GM19351 (cell line): ENCODE measurements around the gene JDP2.

Experiments used
- ATAC-seq: cut with Tn5 transposase; IDR thresholded peaks from one replicate; pipeline ENCODE4 v1.9.1; 2021; ENCODE audit warnings: mild to moderate bottlenecking, moderate library complexity; ENCODE audit not compliant: unreplicated experiment

Gene JDP2

DNA sequence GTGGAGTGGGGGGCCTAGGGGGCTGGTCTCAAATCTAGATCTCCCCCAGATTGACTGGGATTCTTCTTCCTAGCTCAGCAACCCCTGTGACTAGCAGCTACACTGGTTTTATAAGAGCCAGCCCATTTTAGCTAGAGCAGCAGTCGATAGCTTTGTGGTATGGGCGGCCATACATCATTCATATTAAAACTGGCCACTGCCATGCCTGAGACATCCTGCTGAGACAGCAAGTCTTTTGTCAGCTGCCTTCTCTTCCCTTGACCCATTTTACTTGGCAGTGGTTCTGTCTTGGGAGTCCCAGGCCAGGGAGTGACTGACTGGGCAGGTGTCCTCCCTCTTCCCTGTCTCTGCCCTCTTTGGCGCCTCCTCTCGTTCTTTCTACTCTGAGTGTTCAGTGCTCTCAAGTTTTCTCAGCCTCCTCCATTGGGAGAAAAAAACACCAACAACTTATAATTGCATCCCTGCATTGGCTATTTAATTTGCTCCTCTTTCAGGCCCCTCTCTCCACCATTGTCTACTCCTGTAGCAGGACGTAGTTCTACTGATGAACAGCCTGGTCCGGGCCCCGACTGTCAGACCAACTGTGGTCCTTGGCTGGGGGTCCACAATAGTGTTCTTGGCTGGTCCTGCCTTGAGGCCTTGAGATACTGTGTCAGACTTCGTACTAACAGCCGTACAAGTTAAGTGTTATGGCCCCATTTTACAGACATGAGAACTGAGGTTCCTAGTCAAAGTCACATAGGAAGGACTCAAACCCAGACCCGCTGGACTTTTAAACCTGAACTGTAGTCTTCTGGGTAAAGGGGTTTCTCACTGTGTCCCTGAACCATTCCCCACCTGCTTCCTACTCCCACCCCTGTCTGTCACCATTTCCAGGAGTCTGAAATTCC, 18.3 kb upstream of the JDP2 start:
- ATAC-seq, result no peak

DNA sequence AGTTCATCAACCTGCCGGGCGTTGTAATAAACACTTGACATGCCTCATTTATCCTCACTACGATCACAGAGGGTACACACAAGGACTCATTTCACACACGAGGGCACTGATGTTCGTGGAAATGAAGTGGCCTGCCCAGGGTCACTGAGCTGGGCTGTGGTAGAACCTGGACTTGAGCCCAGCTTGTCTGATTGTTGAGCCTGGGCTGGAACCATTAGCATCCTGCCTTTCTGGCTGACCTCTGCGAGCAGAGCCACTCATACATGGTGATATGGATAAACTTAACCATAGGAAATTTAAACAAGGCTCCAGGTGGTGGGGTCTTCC, 16.6 kb upstream of the JDP2 start:
- ATAC-seq, result no peak

DNA sequence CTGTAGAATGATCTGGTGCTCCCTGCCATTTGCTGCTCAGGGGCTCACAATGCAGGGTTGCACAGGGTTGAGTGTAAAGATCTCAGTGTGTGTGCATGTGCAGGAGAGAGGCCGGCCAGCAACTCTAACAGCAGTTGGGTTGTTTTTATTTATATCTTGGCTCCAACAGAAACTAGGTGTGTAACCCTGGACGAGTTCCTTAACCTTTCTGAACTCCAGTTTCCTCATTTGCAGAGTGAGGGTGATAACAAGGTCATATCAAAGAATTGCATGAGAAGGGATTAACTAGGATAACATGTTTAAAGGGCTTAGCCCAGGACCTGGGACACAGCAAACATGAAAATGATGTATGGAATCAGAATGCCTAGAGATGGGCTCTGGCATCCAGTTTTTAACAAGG, 14.8 kb upstream of the JDP2 start:
- ATAC-seq, result no peak

DNA sequence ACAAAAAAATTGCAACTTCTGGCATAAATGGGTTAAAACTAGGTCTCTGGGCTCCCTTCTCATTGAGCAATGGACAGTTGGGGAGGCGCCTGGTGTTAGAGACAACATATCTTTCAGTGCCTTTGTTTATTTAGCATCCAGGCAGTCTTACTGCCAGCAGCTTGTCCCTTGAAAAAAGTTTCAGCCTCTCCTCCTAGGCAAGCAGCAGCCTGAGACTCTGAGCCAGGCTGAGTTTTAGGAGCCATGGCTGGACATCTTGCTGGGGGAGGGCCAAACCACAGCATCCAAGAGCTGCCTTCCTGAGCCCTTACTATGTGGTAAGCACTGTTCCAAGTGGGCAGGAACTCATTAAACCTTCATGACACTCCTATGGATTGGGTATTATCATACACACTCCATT, 10.1 kb upstream of the JDP2 start:
- ATAC-seq, result no peak

DNA sequence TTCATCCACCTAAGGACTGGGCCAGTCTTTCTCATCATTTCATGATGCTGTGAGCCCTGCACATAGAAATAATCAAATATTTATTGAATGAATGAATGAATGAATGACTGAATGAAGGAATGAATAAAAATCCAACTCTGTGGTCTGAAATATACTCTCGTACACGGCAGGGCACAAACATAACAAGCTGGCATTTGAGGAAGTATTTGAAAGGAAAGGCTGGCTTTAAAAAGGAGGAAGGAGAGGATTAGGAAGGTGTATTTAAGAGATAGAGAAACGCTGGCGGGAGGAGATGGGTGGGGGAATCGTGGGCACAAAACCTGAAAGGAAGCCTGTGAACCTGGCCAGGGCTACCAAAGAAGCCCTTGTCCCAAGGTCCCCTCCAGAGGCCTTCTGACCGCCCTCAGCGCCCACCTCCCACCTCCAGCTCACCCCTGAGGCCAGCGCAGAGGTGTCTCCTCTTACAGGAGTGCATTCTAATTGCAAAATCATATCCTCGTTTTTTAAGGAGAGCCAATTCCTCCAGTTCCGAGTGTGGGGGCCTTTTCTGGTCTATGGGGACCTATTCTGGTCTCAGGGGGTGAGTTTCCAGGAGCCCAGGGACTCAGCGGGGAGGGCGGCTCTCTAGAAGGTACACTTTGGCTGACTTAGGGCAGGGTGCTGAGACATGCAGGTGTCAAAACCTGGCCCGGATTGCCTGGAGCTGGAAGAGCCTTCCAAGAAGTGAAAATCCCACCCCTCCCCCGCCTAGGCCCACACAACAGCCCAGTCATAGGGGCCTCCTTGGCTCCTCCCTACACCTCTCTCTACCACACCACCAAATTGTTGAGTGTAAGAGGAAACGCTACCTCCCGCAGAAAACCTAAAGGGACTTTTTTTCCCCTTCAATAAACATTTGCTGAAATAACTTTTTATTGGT, 8.7 kb upstream of the JDP2 start:
- ATAC-seq, result peak; percentile 88

DNA sequence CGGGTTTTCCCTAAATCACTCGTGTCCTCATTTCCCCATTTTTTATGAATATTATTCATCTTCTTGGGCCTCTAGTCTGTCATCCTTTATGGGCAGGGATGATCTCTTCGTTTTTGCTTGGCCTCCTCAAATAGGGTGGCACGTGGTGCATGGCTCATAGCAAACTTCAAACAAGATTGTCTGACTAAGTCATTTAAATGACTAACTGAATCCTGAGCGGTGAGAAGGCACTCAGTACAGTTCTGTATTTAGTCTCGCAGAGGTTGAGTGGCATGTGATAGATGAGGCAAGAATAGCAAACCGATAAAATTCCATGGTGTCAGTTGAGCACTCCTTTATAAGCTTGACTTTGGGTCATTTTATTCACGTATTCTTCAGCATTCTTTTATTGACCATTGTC, 5.7 kb upstream of the JDP2 start:
- ATAC-seq, result no peak

DNA sequence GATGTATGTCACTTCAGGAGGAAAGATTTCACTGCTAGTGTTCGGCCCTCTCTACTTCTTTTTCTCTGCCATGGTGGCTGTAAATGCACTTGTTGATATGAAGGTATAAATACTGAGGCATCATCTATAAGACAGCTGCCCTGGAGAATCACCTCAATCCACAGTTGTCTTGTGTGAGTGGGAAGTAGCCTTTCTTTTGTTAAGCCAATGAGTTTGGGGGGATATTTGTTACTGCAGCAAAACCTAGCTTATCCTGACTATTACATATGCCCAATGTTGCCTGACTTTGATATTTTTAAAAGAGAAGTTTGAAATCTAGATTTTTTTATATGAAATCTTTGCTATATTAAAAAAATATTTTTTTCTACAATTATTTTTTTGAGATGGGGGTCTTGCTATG, 3.3 kb upstream of the JDP2 start:
- no peak for ATAC-seq

DNA sequence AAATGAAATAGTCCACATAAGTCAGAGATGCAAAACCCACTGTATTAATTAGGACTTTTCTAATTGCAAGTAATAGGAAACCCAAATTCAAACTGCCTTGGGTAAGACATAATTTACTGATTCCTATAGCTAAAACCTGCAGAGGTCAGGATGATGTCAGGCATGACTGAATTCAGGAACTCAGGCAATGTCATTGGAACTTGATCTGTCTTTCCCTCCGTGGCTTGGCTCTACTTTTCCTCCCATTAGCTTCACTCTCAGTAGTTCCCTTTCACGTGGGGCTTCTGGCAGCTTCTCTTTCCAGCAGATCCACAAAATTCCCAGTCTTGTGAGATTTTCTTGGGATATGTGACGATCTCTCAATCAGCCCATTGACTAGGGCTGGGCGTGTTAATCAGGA, 2.4 kb upstream of the JDP2 start:
- ATAC-seq, result no peak

DNA sequence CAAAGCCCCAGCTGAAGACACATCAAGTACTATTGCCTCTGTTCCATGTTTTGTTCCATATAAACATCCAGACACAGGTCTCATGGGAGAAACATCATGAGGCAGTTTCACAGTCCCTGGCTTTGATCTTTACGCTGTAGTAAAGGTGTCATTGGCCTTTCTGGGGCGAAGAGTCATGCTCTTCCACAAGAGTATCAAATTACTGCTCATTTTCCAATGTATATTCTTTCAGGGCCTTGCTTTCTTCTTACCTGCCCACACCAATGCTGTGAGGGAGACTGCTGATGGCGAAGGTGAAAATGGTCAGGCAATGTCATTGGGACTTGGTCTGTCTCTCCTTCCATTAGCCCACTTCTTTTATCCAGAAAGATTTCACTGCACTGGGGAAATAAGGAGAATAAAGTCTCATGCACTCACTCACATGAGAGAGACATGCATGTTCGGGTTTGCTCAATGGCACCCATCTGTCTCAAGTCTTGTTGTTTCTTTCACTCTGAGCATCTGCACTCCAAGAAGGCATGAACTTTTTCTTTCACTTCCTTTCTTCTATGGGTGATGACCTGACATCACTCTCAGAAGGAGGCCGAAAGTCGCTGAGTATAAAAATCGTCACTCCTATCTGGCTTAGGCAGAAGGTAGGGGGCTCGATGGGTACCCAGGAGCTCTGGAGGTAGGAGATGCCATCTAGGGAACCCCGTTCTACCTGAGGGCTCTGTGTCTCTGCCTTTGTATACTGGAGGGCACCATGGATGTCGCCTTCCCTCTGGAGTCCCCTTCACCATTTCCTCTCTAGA, 1.3 kb upstream of the JDP2 start:
- peak; percentile 61 for ATAC-seq

DNA sequence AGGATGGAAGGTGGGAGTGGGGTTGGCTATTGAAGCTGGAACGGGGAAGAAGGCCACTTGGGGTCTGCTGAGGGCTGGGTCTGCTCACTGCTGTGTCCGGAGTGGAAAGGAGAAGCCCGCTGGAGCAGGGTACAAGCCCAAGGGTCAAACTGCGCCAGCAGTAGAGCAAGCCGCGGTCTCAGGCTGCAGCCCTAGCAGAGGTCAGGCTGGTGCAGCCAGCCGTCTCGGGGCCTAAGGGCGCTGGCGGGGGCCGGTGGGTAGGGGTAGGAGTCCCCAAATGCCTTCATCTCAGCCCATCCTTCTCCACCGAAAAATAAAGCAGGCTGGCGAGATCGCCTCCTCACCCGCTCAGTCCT, 718 bp upstream of the JDP2 start:
- ATAC-seq, result peak; percentile 28

DNA sequence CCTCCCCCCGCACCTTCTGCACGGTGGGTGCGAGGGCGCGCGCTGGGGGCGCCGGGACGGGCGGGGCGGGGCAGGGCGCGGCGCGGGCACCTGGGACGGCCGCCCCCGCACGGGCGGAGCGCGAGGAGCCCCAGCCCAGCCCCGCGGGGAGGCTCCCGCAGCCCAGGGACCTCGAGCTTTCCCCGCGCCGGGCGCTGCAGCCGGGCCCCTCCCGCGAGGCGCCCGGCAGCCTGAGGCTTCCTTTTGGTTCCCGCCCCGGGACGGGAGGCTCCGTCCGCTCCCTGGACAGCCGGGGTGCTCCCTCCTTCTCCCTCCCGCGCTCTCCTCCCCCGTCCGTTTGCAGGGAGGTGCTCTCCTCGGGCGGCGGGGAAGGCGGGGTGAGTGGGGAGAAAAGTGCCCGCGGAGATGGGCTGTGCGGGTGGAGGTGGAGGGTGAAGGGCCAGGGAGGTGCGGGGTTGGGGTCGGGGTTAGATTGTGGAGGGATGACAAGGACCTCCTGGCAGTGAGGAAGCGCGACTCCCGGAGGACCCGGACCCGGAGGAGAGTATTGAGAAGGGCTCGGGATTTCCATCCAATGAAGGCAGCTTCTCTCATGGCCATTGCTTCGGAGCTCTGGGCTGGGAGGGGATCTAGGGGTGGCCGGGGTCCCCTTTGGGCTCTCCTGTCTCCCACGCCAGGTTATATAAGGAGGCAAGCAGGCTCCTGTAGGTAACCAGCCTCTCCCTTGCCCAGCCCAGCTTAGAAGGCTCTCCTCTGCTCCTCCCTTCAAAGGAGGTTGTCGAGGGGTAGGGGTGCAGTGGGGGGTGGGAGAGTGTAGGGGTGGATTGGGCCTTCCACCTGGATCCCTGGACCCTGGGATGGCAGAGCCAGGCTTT, 645 bp downstream of the JDP2 start:
- peak; percentile 23 for ATAC-seq

DNA sequence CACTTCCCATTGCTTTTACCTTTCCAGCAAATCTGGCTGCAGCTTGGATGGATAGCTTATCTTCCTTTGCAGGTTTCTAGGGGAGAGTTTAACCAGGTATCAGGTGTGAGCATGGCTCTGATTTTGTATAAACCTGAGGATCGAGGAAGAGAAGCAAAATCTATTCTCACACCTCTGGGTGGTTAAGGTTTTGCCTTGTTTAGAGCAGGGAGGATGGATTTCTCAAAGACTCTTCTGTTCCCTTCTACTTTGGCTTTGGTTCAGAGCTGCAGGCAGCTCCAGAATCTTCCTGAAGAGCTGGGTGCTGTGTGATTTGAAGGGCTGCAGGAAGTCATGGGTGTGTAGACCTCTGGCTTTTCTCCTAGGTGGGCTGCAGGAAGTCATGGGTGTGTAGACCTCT, 1.7 kb downstream of the JDP2 start:
- ATAC-seq, result no peak

DNA sequence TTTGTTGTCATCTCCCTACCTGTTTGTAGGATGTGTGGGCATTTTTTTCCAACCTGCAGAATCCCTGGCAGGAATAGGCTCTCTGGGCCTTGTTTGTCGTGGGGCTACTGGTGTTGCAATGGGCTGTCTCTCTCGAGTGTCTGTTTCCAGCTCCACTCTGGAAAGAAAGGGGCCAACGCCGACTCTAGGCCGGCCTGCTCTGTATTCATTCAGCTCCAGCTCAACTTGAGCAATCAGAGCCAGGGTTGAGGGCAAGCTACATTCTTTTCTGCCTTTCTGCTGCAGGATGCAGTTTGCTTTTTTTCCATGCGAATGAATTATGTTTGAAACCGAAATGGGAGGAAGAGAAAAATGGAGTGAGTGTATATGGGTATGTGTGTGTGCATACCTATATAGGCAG, 2.3 kb downstream of the JDP2 start:
- no peak for ATAC-seq

DNA sequence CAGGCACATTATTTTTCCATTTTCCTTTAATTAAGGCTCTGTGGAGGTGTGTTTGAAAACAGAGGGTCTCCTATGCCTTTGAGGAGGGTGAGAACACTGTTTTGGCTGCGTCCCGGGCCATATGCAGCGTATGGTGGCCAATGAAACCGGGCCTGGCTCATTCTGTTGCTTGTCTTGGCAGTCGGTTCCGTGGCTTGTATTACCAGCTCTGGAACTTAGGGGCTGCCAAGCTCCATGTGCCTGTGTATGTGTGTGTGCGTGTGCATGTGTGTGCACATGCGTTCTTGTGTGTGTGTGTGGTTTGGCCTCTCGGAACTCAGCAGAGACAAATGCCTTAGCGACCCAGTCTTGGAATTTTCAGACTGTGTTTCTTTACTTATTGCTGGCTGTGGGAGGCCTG, 2.7 kb downstream of the JDP2 start:
- no peak for ATAC-seq

DNA sequence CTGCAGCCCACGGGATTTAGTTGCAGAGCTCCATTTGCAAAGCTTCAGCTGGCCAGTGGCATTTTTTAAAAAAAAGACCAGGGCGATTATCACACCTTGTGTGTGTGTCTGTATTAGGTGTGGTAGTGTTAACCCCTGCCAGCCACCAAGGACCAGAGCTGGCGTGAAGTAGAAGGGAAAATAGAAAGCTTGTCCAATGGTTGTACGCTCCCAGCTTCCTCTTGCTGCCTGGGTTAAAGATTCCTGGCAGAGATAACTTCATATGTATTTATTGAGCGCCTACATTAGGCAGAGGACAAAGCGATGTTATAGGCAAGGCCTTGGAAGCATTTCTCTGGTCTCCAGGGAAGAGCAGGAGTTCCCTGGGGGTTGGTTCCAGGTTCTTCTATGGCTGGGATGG, 3.2 kb downstream of the JDP2 start:
- no peak for ATAC-seq

DNA sequence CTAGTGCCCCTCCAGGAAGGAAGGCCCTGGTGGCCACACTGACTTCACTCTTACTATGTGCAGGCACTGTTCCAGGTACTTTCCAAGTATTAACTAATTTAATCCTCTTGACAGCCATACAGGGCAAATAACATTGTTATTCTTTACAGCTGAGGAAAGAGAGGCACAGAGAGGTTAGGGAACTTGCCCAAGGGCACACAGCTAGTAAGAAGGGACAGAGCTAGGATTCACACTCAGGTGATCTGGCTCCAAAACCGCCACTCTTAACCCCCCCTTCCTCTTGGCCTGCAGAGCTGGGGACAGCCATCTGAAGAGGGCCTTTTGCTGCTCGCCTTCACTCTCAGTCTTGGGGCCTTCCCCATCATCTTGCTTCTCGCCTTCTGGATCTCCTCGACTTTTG, 4.0 kb downstream of the JDP2 start:
- no peak for ATAC-seq

DNA sequence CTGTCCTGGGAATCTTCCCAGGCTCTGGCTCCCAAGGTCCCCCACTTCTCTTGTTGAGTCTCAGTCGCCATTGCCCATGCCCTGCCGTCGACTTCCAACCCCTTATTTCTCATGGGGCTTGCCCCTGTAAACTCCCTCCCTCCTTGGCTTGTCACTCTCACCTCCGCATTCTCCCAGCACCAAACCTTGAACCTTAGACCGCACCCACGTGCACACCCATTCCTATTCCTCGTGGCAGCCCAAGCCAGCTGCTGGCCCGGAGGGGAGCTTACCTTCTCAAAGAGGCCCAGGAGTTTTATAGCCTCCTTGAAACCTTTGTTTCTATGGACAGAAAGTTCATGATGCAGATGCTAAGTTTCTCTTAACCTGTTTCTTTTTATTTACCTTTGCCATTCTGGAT, 4.6 kb downstream of the JDP2 start:
- ATAC-seq, result no peak

DNA sequence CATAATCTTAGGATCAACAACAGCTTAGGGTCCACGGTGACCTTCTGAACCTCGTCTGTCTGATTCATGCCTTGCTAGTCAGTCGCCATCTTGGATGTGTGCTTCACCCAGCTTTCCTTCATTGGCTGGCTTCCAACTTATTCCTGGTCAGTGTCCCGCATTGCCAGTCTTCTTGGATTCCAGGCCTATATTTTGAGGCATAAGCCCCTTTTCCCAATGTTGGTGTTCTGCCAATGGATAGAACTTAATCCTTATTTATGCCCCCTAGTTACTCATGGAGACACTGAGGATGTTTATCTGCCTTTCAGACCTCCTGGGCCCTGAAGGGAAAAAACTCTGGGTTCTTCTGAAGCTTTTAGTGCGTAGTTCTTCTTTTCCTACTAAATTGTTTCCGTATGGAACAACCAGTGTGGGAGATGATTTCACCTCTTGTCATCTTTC, 5.8 kb downstream of the JDP2 start:
- no peak for ATAC-seq

DNA sequence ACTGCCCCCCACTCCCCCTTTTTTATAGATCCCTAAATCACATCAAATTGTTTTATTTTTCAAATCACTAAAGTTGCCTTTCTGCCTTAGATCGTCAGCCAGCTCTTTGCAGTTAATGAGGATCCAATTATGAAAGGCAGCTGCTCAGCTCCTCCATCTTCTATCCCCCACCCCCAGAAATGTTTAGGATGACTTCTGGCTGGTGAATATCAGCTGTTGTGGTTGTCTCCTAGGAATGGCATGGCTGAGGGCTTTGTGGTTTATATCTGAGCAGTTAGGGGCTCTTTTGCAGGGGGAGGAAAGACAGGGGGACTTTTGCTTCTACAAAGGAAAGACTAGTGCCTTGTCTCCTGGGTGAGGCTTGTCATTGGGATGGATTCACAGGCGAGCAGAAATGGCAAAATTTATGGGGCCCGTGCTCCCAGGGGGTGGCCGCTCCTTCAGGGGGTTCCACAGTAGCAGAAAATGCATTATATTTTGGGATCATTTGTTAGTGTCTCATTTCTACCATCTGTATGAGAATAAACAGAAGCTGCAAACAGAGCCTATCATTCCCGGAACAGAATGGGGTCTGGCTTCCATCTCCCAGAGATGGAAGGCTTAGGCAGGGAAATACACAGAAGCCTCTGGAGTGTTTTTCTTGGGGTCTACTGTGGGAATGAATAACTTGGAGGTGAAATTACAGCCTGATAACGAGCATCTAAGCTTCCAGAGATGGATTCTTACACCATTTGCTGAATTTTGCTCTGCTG, 6.5 kb downstream of the JDP2 start:
- ATAC-seq, result no peak

DNA sequence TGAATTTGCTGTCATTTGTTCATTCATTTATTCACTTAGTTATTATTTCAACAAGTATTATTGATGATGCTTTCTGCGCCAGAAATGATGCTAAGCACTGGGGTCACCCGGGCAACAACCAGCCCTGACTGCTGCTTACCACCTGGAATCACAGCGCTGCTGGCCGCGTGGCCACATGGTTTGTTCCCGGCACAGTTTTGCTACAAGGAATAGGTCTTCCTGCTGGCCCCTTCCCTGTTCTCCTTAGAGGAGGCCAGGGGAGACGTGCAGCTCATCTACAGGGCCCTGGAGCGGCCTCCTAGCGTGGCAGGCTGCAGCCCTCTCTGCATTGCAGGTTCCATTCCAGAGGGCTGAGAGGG, 7.0 kb downstream of the JDP2 start:
- no peak for ATAC-seq
